Endothelial cell of umbilical vein (primary cell): ENCODE results near the gene PPFIA3. TPM values are rescaled to one million over a fixed set of nuclear protein-coding genes. Genes with fewer than 3 reads are reported as not detected.

Source experiments
- BruUV-seq: library from RNA; stranded (reverse); fragments of 400-500 nt; replicated peaks from 2 replicates; lab custom pipeline; 2021; lab: Mats Ljungman, UMichigan
- CTCF ChIA-PET: fragments of 300-600, 350-600 bp; sonication (Branson Sonifier 250); formaldehyde crosslinking; loops from one replicate; lab custom pipeline; 2021; ENCODE audit warnings: antibody characterized with exemption, inconsistent platforms; lab: Charles Lee
- POLR2A ChIA-PET: fragments of 300-600, 350-600 bp; sonication (Branson Sonifier 250); formaldehyde crosslinking; loops from one replicate; lab custom pipeline; 2021; ENCODE audit warnings: antibody characterized with exemption, inconsistent platforms; lab: Charles Lee
- DNase-seq: peaks from one replicate; pipeline ENCODE4 v3.0.0-alpha.2; 2011; ENCODE audit warnings: low read depth, low spot score
- FAIRE-seq: peaks from 2 replicates; lab custom pipeline; 2011; peaks lifted over from hg19 to GRCh38; lab: Jason Lieb, UNC
- H2AFZ ChIP-seq: 2 replicates; pipeline ENCODE4 v1.6.0; 2012; ENCODE audit warnings: low read depth, low read length, control low read depth, inconsistent platforms
- H3K27ac ChIP-seq: 2 replicates; pipeline ENCODE4 v1.5.1; 2011; ENCODE audit warnings: low read depth, mild to moderate bottlenecking, control low read depth, low read length, moderate library complexity; ENCODE audit not compliant: insufficient read depth
- H3K27me3 ChIP-seq, 2 experiments: 2 replicates each; pipeline versions ENCODE4 v1.6.0 to v1.6.1; 2011; ENCODE audit warnings: low read length in 2 of 2, mixed read lengths in 1 of 2; ENCODE audit not compliant: control insufficient read depth in 2 of 2, insufficient read depth in 2 of 2
- H3K36me3 ChIP-seq, 2 experiments: 2 replicates in 1 of 2; 3 replicates in 1 of 2; pipeline ENCODE4 v1.5.1; 2011; ENCODE audit warnings: low read length in 2 of 2, mild to moderate bottlenecking in 1 of 2, moderate library complexity in 1 of 2; ENCODE audit not compliant: control insufficient read depth in 2 of 2, insufficient read depth in 2 of 2; ENCODE audit errors: extremely low read depth in 1 of 2
- H3K4me1 ChIP-seq: 3 replicates; pipeline ENCODE4 v1.5.1; 2011; ENCODE audit warnings: mild to moderate bottlenecking, low read length; ENCODE audit not compliant: control insufficient read depth, insufficient read depth; ENCODE audit errors: extremely low read depth
- H3K4me2 ChIP-seq: 2 replicates; pipeline ENCODE4 v1.6.1; 2011; ENCODE audit warnings: low read length, control low read depth, mixed read lengths; ENCODE audit not compliant: insufficient read depth
- H3K4me3 ChIP-seq, 3 experiments: fragments of 200-600 bp in 1 of 3; sonication (generic), shearing (Covaris generic) in 1 of 3; replicated peaks in 1 of 3; 2 replicates each; pipeline ENCODE4 v1.5.1; 2011 to 2016; ENCODE audit warnings: control low read depth in 3 of 3, low read length in 3 of 3, mild to moderate bottlenecking in 2 of 3, inconsistent platforms in 1 of 3, low read depth in 1 of 3, moderate library complexity in 1 of 3; ENCODE audit not compliant: insufficient read depth in 1 of 3
- H3K79me2 ChIP-seq: 2 replicates; pipeline ENCODE4 v1.6.0; 2012; ENCODE audit warnings: low read length, inconsistent platforms; ENCODE audit not compliant: control insufficient read depth, insufficient read depth
- H3K9ac ChIP-seq: replicated peaks from 2 replicates; pipeline ENCODE3; 2011; ENCODE audit warnings: low read length, control low read depth; ENCODE audit not compliant: insufficient read depth; ENCODE audit errors: extremely low read depth
- H3K9me1 ChIP-seq: replicated peaks from 3 replicates; pipeline ENCODE4 v1.6.0; 2011; ENCODE audit warnings: mild to moderate bottlenecking, low read length; ENCODE audit not compliant: control insufficient read depth, insufficient read depth; ENCODE audit errors: extremely low read depth
- H3K9me3 ChIP-seq: replicated peaks from 2 replicates; pipeline ENCODE4 v1.5.1; 2012; ENCODE audit warnings: low read length, inconsistent platforms; ENCODE audit not compliant: control insufficient read depth, insufficient read depth
- H4K20me1 ChIP-seq: replicated peaks from 2 replicates; pipeline ENCODE3; 2011; ENCODE audit warnings: mild to moderate bottlenecking, low read length; ENCODE audit not compliant: control insufficient read depth, insufficient read depth; ENCODE audit errors: extremely low read depth
- CTCF ChIP-seq, 2 donors: IDR thresholded peaks; 1 replicate in 1 of 2; 2 replicates in 1 of 2; pipeline ENCODE4 v1.5.1; 2011; ENCODE audit warnings: low read length in 2 of 2, mild to moderate bottlenecking in 2 of 2, moderate library complexity in 2 of 2, control low read depth in 1 of 2, inconsistent platforms in 1 of 2, low read depth in 1 of 2; ENCODE audit not compliant: insufficient read depth in 1 of 2; ENCODE audit errors: extremely low read depth in 1 of 2
- EZH2 ChIP-seq: IDR thresholded peaks from 2 replicates; pipeline ENCODE4 v1.6.1; 2012; ENCODE audit warnings: borderline replicate concordance, low read depth, mild to moderate bottlenecking, moderate library complexity, low read length, inconsistent platforms; ENCODE audit not compliant: severe bottlenecking
- FOS ChIP-seq: IDR thresholded peaks from 2 replicates; pipeline ENCODE4 v1.6.1; 2011; ENCODE audit warnings: mild to moderate bottlenecking, low read length, moderate library complexity, borderline replicate concordance; ENCODE audit not compliant: insufficient read depth
- GATA2 ChIP-seq: IDR thresholded peaks from 2 replicates; pipeline ENCODE4 v1.7.0; 2011; ENCODE audit warnings: low read depth, mild to moderate bottlenecking, moderate library complexity, mixed read lengths, low read length; ENCODE audit not compliant: insufficient read length, insufficient read depth
- JUN ChIP-seq: IDR thresholded peaks from 2 replicates; pipeline ENCODE4 v1.6.1; 2011; ENCODE audit warnings: borderline replicate concordance, low read depth; ENCODE audit not compliant: insufficient read length, insufficient read depth
- MYC ChIP-seq: IDR thresholded peaks from one replicate; pipeline ENCODE4 v1.6.1; 2011; ENCODE audit warnings: mild to moderate bottlenecking, low read depth, low read length
- POLR2A ChIP-seq: IDR thresholded peaks from 2 replicates; pipeline ENCODE4 v1.6.1; 2012; ENCODE audit warnings: low read depth, mild to moderate bottlenecking, control low read depth, low read length
- POLR2AphosphoS5 ChIP-seq: IDR thresholded peaks from 2 replicates; pipeline ENCODE4 v1.6.1; 2012; ENCODE audit warnings: low read depth, mild to moderate bottlenecking, control low read depth, low read length, moderate library complexity; ENCODE audit not compliant: insufficient read depth
- dilution Hi-C: fragments of 300-500 bp; cut with MboI; formaldehyde crosslinking; loops from one replicate; pipeline ENCODE4 v1.15.0; 2019; ENCODE audit warnings: low sequenced_read_pairs; ENCODE audit not compliant: extremely low pct_ligation_motif_present
- intact Hi-C: fragments of 100-400 bp; cut with micrococcal nuclease; formaldehyde crosslinking; loops from one replicate; pipeline ENCODE4 v1.10.0; 2022
- polyA plus RNA-seq, 4 experiments: library from polyadenylated mRNA; depleted of rRNA in 3 of 4; stranded (reverse) in 3 of 4; unstranded in 1 of 4; fragments of >200 nt; gene quantifications; 2 replicates each; pipeline versions ENCODE4 v1.2.1 to v1.2.3, GENCODE V29; 2011 to 2012; ENCODE audit warnings: missing spikeins in 1 of 4
- total RNA-seq: library from RNA; stranded (reverse); gene quantifications from 2 replicates; pipeline ENCODE4 v1.2.3, GENCODE V29; 2021
- TF ChIP-seq, protein P1 (sequence below): IDR thresholded peaks from 2 replicates; pipeline ENCODE4 v1.6.1; 2011; ENCODE audit not compliant: insufficient read depth, insufficient read length

PPFIA3 gene
- total and polyA plus RNA-seq, 2 donors (not counting 3 experiments of a cell fraction or from before 2014, with no cell fraction given) = 1.3 to 2.0 TPM

DNA sequence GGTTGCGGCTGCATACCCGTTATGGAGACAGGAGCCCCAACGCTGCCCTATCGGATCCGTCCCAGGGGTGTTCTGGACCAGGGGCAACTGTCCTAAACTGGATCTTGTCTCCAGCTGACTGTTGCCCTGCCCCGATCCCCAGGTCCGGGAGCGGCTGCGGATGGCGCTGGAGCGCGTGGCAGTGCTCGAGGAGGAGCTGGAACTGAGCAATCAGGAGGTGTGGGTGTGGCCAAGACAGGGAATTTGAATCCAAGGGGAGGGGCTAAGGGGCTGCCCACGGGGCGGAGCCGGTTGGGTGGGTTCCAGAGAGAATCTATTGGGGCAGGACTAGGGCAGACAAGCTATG lies 9.9 kb downstream of the PPFIA3 start:
- H3K4me3 ChIP-seq = no peak overlapping the region

DNA sequence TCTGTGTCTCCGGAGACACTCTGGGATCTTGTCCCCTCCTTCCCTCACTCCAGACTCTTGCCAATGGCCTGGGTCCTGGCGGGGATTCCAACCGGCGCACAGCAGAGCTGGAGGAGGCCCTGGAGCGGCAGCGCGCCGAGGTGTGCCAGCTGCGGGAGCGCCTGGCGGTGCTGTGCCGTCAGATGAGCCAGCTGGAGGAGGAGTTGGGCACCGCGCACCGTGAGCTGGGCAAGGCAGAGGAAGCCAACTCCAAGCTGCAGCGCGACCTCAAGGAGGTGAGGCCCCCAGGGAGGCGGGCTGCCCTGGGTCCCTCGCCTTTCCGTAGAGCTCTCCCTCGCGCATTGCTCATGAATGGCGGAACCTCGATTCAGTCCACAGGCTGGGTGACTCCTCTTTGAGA lies 11.0 kb downstream of the PPFIA3 start:
- BruUV-seq = no TSS peak
- POLR2A ChIA-PET = interaction anchor here (0.6 kb wide), 1 partner anchor 68 kb away, joined by 3 read pairs; no protein-coding TSS in a partner anchor
- CTCF ChIA-PET = interaction anchor here (0.9 to 2.0 kb wide), 5 partner anchors 12 to 78 kb away, joined by 3 to 7 read pairs (median 6); no protein-coding TSS in a partner anchor

More for the DNA sequence above, 9.9 kb downstream of the PPFIA3 start:
- CTCF ChIA-PET = interaction anchor here (1.1 to 2.0 kb wide), 4 partner anchors 15 to 79 kb away, joined by 3 to 7 read pairs (median 6); partner anchors contain the start of gene LIN7B
- Histone ChIP-seq H3K4me2 (no peak overlapping the region), H2AFZ (no peak overlapping the region), H3K36me3 (no peaks in the 10 kb centered on the region), H3K4me1 (no peaks in the 10 kb centered on the region), H3K9me1 (no peaks in the 10 kb centered on the region), H3K9me3 (no peaks in the 10 kb centered on the region), H3K27ac (no peak overlapping the region), H3K79me2 (no peaks in the 10 kb centered on the region), H3K27me3 (peaks cover 0 to 8% of the 10 kb centered on the region in 2 experiments), H3K9ac (no peak overlapping the region), H4K20me1 (no peaks in the 10 kb centered on the region)
- intact Hi-C loops = loop anchor here (2.0 to 5.0 kb wide), 2 partner anchors 14 to 42 kb away; partner anchors contain the start of gene SNRNP70
- DNase-seq = no peak
- dilution Hi-C loops = no loop called here
- no peak for FAIRE-seq
- no TSS peak for BruUV-seq
- POLR2A ChIA-PET = no interaction called here
- TF ChIP-seq EZH2 (no peak), POLR2AphosphoS5 (no peak), FOS (no peak), POLR2A (no peak)

More for the DNA sequence above, 11.0 kb downstream of the PPFIA3 start:
- H3K27me3 ChIP-seq = peaks cover 0 to 9% of the 10 kb centered on the region in 2 experiments
- no peak overlapping the region for H2AFZ ChIP-seq
- DNase-seq (no peak), FAIRE-seq (no peak)
- H3K4me2 ChIP-seq = no peak overlapping the region
- H3K4me1 ChIP-seq = no peaks in the 10 kb centered on the region
- H3K9me1 ChIP-seq = no peaks in the 10 kb centered on the region
- TF ChIP-seq JUN (no peak), GATA2 (no peak), MYC (no peak), POLR2AphosphoS5 (no peak), CTCF (IDR thresholded peaks at IDR 0.05; ENCODE audit: extremely low read depth in 1 of 2, insufficient read depth in 1 of 2, low read depth in 1 of 2, low read length in 2 of 2) (no peak), POLR2A (no peak), EZH2 (no peak), FOS (no peak)
- TF ChIP-seq, protein P1, sequence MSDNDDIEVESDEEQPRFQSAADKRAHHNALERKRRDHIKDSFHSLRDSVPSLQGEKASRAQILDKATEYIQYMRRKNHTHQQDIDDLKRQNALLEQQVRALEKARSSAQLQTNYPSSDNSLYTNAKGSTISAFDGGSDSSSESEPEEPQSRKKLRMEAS = no peak
- H3K27ac ChIP-seq = no peak overlapping the region
- intact Hi-C loops = no loop called here
- H4K20me1 ChIP-seq = no peaks in the 10 kb centered on the region
- H3K9me3 ChIP-seq = no peaks in the 10 kb centered on the region
- H3K4me3 ChIP-seq = no peak overlapping the region
- H3K36me3 ChIP-seq = no peaks in the 10 kb centered on the region
- no peaks in the 10 kb centered on the region for H3K79me2 ChIP-seq
- dilution Hi-C loops = no loop called here
- H3K9ac ChIP-seq = no peak overlapping the region
